Epithelial cell of alveolus of lung (primary cell): Measurements from ENCODE around the gene RHOXF1. TPM values are rescaled to one million over a fixed set of nuclear protein-coding genes. Genes with fewer than 3 reads are reported as not detected.

Source experiments
- total RNA-seq: library from RNA; depleted of rRNA; stranded (reverse); fragments of >200 nt; gene quantifications from 2 replicates; pipeline ENCODE4 v1.2.1, GENCODE V29; 2015

RHOXF1 gene, protein sequence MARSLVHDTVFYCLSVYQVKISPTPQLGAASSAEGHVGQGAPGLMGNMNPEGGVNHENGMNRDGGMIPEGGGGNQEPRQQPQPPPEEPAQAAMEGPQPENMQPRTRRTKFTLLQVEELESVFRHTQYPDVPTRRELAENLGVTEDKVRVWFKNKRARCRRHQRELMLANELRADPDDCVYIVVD
- not detected in 2 replicates for total RNA-seq

DNA sequence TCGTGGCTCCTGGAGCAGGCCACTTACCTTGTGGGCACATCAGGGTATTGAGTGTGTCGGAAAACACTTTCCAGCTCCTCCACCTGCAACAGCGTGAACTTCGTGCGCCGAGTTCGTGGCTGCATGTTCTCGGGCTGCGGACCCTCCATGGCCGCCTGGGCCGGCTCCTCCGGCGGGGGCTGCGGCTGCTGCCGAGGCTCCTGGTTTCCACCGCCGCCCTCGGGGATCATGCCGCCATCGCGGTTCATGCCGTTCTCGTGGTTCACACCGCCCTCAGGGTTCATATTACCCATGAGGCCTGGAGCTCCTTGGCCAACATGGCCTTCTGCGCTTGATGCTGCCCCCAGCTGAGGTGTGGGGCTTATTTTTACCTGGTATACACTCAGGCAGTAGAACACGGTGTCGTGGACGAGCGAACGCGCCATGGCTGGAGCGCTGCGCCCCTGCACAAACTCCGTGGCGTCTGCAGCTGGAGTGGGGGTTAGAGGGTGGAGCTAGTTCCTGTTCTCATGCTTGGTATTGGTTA is at the start of gene RHOXF1:
Gene RHOXF1 (minus strand): TSS at position 476 of the 526 bp plus-strand sequence. CDS start 51 bp downstream, at position 425.

DNA sequence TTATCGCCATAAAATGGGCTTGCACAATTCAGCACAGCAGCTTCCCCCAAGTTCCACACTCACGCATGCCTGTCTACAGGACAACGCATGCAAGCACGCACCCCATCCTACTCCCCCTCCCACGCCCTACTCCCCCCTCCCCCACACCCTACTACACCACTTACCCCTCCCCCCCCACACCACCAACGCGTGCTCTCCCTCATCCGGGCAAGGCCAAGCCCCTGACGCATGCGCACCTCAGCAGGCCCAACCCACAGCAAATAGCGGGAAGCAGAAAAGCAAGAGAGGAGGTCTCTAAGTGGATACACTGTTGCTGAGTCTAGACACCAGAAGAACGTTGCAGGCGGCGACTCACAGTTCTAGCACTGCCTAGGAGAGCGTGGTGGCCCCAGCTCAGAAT is 42.6 kb upstream of the RHOXF1 start, which contains the start of gene RHOXF2:
Gene RHOXF2 (plus strand): TSS at position 301 of the 400 bp plus-strand sequence. CDS start 138 bp downstream, outside the sequence.

DNA sequence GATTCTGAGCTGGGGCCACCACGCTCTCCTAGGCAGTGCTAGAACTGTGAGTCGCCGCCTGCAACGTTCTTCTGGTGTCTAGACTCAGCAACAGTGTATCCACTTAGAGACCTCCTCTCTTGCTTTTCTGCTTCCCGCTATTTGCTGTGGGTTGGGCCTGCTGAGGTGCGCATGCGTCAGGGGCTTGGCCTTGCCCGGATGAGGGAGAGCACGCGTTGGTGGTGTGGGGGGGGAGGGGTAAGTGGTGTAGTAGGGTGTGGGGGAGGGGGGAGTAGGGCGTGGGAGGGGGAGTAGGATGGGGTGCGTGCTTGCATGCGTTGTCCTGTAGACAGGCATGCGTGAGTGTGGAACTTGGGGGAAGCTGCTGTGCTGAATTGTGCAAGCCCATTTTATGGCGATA is 38.1 kb downstream of the RHOXF1 start, which contains the start of gene RHOXF2B:
Gene RHOXF2B (minus strand): TSS at position 101 of the 400 bp plus-strand sequence. CDS start 138 bp downstream, outside the sequence.

Other genes starting within 250 kb of the RHOXF1 start
- 14.6 and 20.4 TPM in 2 replicates for gene RNF113A, start 244.2 kb downstream of the RHOXF1 start, total RNA-seq
- gene NDUFA1, start 244.1 kb downstream of the RHOXF1 start, total RNA-seq, result 44.7 and 58.9 TPM in 2 replicates
- not detected in 2 replicates for gene AKAP14, start 220.0 kb downstream of the RHOXF1 start, total RNA-seq
- 3.4 and 6.1 TPM in 2 replicates for gene NKAP, start 172.2 kb downstream of the RHOXF1 start, total RNA-seq
- not detected in 2 replicates for gene RHOXF2B, start 38.2 kb downstream of the RHOXF1 start, total RNA-seq
- not detected in 2 replicates for gene RHOXF2, start 42.7 kb upstream of the RHOXF1 start, total RNA-seq
- 13.2 and 20.1 TPM in 2 replicates for gene ZBTB33, start 134.9 kb upstream of the RHOXF1 start, total RNA-seq
- 0.24 and 0.65 TPM in 2 replicates for gene TMEM255A, start 195.5 kb upstream of the RHOXF1 start, total RNA-seq
- gene ATP1B4, start 246.2 kb upstream of the RHOXF1 start, total RNA-seq, result not detected in 2 replicates